Measurements from ENCODE around the gene PCSK4.

The PCSK4 gene

GRCh38 chr19:1449467-1450442 is 40.4 kb downstream of the PCSK4 start, which contains the start of gene APC2:
Gene APC2, plus strand, starts transcription at chr19:1450121. Its CDS starts 2,881 bp downstream, at chr19:1453002.
- DNase-seq (ENCODE audit: extremely low read depth, insufficient read length), result no peak
- TF ChIP-seq, protein P1, sequence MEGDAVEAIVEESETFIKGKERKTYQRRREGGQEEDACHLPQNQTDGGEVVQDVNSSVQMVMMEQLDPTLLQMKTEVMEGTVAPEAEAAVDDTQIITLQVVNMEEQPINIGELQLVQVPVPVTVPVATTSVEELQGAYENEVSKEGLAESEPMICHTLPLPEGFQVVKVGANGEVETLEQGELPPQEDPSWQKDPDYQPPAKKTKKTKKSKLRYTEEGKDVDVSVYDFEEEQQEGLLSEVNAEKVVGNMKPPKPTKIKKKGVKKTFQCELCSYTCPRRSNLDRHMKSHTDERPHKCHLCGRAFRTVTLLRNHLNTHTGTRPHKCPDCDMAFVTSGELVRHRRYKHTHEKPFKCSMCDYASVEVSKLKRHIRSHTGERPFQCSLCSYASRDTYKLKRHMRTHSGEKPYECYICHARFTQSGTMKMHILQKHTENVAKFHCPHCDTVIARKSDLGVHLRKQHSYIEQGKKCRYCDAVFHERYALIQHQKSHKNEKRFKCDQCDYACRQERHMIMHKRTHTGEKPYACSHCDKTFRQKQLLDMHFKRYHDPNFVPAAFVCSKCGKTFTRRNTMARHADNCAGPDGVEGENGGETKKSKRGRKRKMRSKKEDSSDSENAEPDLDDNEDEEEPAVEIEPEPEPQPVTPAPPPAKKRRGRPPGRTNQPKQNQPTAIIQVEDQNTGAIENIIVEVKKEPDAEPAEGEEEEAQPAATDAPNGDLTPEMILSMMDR (IDR thresholded peaks at IDR 0.05; ENCODE audit: insufficient read depth, low read length, poor library complexity, severe bottlenecking), result no peak
- H3K4me3 ChIP-seq (replicated peaks; ENCODE audit: low read depth, low read length), result no peak within 1 kb of the TSS
- H3K27me3 ChIP-seq (replicated peaks; ENCODE audit: control insufficient read depth, insufficient read depth, low read length), result peaks cover 5% of the 10 kb centered on the region
- H3K36me3 ChIP-seq (ENCODE audit: control insufficient read depth, insufficient read depth, low read length), result no peaks in the 10 kb centered on the region

DNA sequence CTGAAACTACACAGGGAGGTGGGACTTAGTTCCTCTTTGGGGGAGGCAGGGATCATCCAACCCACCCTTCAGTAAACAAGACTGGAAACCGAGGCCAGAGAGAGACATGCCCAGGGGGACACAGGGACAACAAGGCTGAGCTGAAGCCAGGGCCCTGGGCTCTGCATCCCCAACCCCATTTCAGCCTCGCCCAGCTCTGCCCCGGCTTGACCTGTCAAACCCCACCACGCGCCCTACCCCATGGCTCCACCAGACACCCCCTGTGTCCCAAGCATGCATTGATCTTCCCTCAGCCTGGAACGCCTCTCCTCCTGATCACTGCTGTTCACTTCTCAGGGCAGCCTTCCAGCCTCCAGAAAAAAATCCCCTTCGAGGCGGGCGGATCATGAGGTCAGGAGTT is 42.2 kb downstream of the PCSK4 start:
- DNase-seq (ENCODE audit: extremely low read depth, insufficient read length), result no peak
- Histone ChIP-seq H3K36me3 (ENCODE audit: control insufficient read depth, insufficient read depth, low read length) (no peaks in the 10 kb centered on the region; the same call in 1 of the 2 replicates), H3K27me3 (replicated peaks; ENCODE audit: control insufficient read depth, insufficient read depth, low read length) (peaks cover 5% of the 10 kb centered on the region), H3K4me3 (replicated peaks; ENCODE audit: low read depth, low read length) (no peak overlapping the region)
- TF ChIP-seq, protein P1 (IDR thresholded peaks at IDR 0.05; ENCODE audit: insufficient read depth, low read length, poor library complexity, severe bottlenecking), result no peak

DNA sequence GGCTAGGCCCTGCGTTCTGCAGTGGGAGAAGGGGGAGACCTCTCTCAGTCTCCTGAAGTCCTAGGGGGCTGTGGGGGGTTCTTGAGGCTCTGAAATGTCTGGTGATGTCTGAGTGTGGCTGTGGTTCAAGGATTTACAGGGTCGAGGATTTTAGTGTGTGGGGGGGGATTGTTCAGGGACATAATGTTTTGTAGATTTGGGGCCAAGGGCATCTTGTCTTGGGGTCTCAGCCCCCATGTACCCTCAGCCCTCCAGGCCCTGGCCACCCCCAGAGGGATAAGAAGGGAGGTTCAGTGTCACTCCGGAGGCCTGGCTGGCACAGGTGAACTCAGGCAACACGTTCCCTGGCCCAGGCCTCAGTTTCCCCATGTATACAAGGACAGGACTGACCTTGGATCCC is 42.6 kb downstream of the PCSK4 start:
- DNase-seq (ENCODE audit: extremely low read depth, insufficient read length), result no peak
- H3K27me3 ChIP-seq (replicated peaks; ENCODE audit: control insufficient read depth, insufficient read depth, low read length), result peaks cover 5% of the 10 kb centered on the region
- TF ChIP-seq, protein P1 (IDR thresholded peaks at IDR 0.05; ENCODE audit: insufficient read depth, low read length, poor library complexity, severe bottlenecking), result no peak
- no peak overlapping the region for H3K4me3 ChIP-seq (replicated peaks; ENCODE audit: low read depth, low read length)
- peaks cover 4% of the 10 kb centered on the region for H3K36me3 ChIP-seq (ENCODE audit: control insufficient read depth, insufficient read depth, low read length)

GRCh38 chr19:1446713-1447481 is 43.3 kb downstream of the PCSK4 start:
- Histone ChIP-seq H3K36me3 (ENCODE audit: control insufficient read depth, insufficient read depth, low read length) (peaks cover 6% of the 10 kb centered on the region), H3K4me3 (replicated peaks; ENCODE audit: low read depth, low read length) (no peak overlapping the region), H3K27me3 (replicated peaks; ENCODE audit: control insufficient read depth, insufficient read depth, low read length) (peaks cover 5% of the 10 kb centered on the region)
- TF ChIP-seq, protein P1 (IDR thresholded peaks at IDR 0.05; ENCODE audit: insufficient read depth, low read length, poor library complexity, severe bottlenecking), result no peak
- DNase-seq (ENCODE audit: extremely low read depth, insufficient read length), result no peak

GRCh38 chr19:1445932-1446712 is 44.0 kb downstream of the PCSK4 start:
- DNase-seq (ENCODE audit: extremely low read depth, insufficient read length), result no peak
- Histone ChIP-seq H3K36me3 (ENCODE audit: control insufficient read depth, insufficient read depth, low read length) (peaks cover 10% of the 10 kb centered on the region), H3K27me3 (replicated peaks; ENCODE audit: control insufficient read depth, insufficient read depth, low read length) (peaks cover 5% of the 10 kb centered on the region), H3K4me3 (replicated peaks; ENCODE audit: low read depth, low read length) (no peak overlapping the region)
- TF ChIP-seq, protein P1 (IDR thresholded peaks at IDR 0.05; ENCODE audit: insufficient read depth, low read length, poor library complexity, severe bottlenecking), result no peak

Data from GM06990 (cell line).